DOHH2 (cell line): ENCODE data around the gene ALPG.
"Not testable (repeated sequence)": the region's sequence is repeated elsewhere in the genome, so short reads cannot be mapped to it uniquely, and the experiment has no call there.

Experiments used
- H3F3A ChIP-seq: fragments of 200-600 bp; sonication (generic), shearing (Covaris generic); 2 replicates; pipeline ENCODE4 v1.6.0; 2016; ENCODE audit warnings: antibody characterized with exemption, mild to moderate bottlenecking; ENCODE audit not compliant: control insufficient read depth, insufficient read depth
- H3K27ac ChIP-seq: fragments of 200-600 bp; sonication (generic); 2 replicates; pipeline ENCODE4 v1.5.1; 2014; ENCODE audit warnings: low read depth, mild to moderate bottlenecking, low read length, moderate library complexity
- H3K27me3 ChIP-seq: fragments of 200-600 bp; sonication (generic); 2 replicates; pipeline ENCODE4 v1.6.1; 2014; ENCODE audit warnings: mild to moderate bottlenecking, low read length, mixed read lengths; ENCODE audit not compliant: control insufficient read depth
- H3K36me3 ChIP-seq: fragments of 200-600 bp; sonication (generic); 2 replicates; pipeline ENCODE4 v1.6.1; 2014; ENCODE audit warnings: mild to moderate bottlenecking, low read length, moderate library complexity, mixed read lengths; ENCODE audit not compliant: control insufficient read depth
- H3K4me1 ChIP-seq: fragments of 200-600 bp; sonication (generic); 2 replicates; pipeline ENCODE4 v1.6.1; 2014; ENCODE audit warnings: mild to moderate bottlenecking, low read length, mixed read lengths; ENCODE audit not compliant: control insufficient read depth
- H3K4me2 ChIP-seq: fragments of 200-600 bp; sonication (generic); 2 replicates; pipeline ENCODE4 v1.6.0; 2014; ENCODE audit warnings: mild to moderate bottlenecking, low read length, moderate library complexity
- H3K4me3 ChIP-seq: fragments of 200-600 bp; sonication (generic); 2 replicates; pipeline ENCODE4 v1.5.1; 2014; ENCODE audit warnings: mild to moderate bottlenecking, low read length, mixed read lengths
- H3K79me2 ChIP-seq: fragments of 200-600 bp; sonication (generic); 2 replicates; pipeline ENCODE4 v1.6.1; 2014; ENCODE audit warnings: mild to moderate bottlenecking, low read length, mixed read lengths; ENCODE audit not compliant: control insufficient read depth
- H3K9me2 ChIP-seq: fragments of 200-600 bp; sonication (generic); replicated peaks from 2 replicates; pipeline ENCODE4 v1.6.1; 2014; ENCODE audit warnings: mild to moderate bottlenecking, low read length, mixed read lengths; ENCODE audit not compliant: control insufficient read depth
- H3K9me3 ChIP-seq: fragments of 200-600 bp; sonication (generic); 2 replicates; pipeline ENCODE4 v1.6.1; 2014; ENCODE audit warnings: antibody characterized with exemption, low read length, mixed read lengths; ENCODE audit not compliant: control insufficient read depth, insufficient read depth
- H4K20me1 ChIP-seq: fragments of 200-600 bp; sonication (generic); 2 replicates; pipeline ENCODE4 v1.6.0; 2014; ENCODE audit warnings: low read depth, mild to moderate bottlenecking, antibody characterized with exemption, low read length, moderate library complexity; ENCODE audit not compliant: control insufficient read depth, insufficient read depth
- CTCF ChIP-seq: fragments of 200-600 bp; sonication (generic); IDR thresholded peaks from one replicate; pipeline ENCODE4 v1.5.1; 2014; ENCODE audit warnings: antibody characterized with exemption, mild to moderate bottlenecking, low read depth, low read length; ENCODE audit not compliant: poor library complexity, severe bottlenecking
- EZH2phosphoT487 ChIP-seq: fragments of 200-600 bp; sonication (generic); IDR thresholded peaks from 2 replicates; pipeline ENCODE4 v1.6.1; 2017; ENCODE audit warnings: borderline replicate concordance, mild to moderate bottlenecking, antibody characterized with exemption, low read length, moderate library complexity, mixed read lengths

Gene ALPG

GRCh38 chr2:232444409-232445148 lies 37.9 kb downstream of the ALPG start:
- Histone ChIP-seq H3K9me3 (no peaks in the 10 kb centered on the region), H3K9me2 (no peaks in the 10 kb centered on the region), H3K27me3 (no peaks in the 10 kb centered on the region), H4K20me1 (no peaks in the 10 kb centered on the region), H3K79me2 (no peaks in the 10 kb centered on the region), H3K4me3 (no peak overlapping the region), H3K27ac (no peak overlapping the region), H3F3A (no peaks in the 10 kb centered on the region), H3K36me3 (no peaks in the 10 kb centered on the region), H3K4me1 (peaks cover 25% of the 10 kb centered on the region), H3K4me2 (no peak overlapping the region)
- TF ChIP-seq EZH2phosphoT487 (no peak), CTCF (peak; percentile 83)

- not testable (repeated sequence) for H3F3A ChIP-seq, H3K4me3 ChIP-seq, H3K27ac ChIP-seq, H3K27me3 ChIP-seq, H3K79me2 ChIP-seq, H3K36me3 ChIP-seq, H3K4me2 ChIP-seq, H3K9me2 ChIP-seq, H3K9me3 ChIP-seq, H4K20me1 ChIP-seq
- H3K4me1 ChIP-seq, result peaks cover 32% of the 10 kb centered on the region
These were observed 38.7 kb downstream of the ALPG start for GRCh38 chr2:232445149-232445885.

GRCh38 chr2:232446266-232446777 lies 39.7 kb downstream of the ALPG start:
- not testable (repeated sequence) for H3K9me3 ChIP-seq, H3K27me3 ChIP-seq, H3F3A ChIP-seq, H4K20me1 ChIP-seq, H3K9me2 ChIP-seq, H3K4me2 ChIP-seq, H3K27ac ChIP-seq, H3K79me2 ChIP-seq, H3K36me3 ChIP-seq, H3K4me3 ChIP-seq
- H3K4me1 ChIP-seq, result peaks cover 32% of the 10 kb centered on the region
- peak; percentile 39 for TF ChIP-seq CTCF

GRCh38 chr2:232447091-232447620 lies 40.5 kb downstream of the ALPG start:
- no peak for TF ChIP-seq EZH2phosphoT487
- no peak for TF ChIP-seq CTCF
- Histone ChIP-seq H3K4me2 (no peak overlapping the region), H3K4me3 (no peak overlapping the region), H3K4me1 (peaks cover 32% of the 10 kb centered on the region), H3F3A (no peaks in the 10 kb centered on the region), H3K27ac (no peak overlapping the region), H3K27me3 (no peaks in the 10 kb centered on the region), H4K20me1 (no peaks in the 10 kb centered on the region), H3K79me2 (no peaks in the 10 kb centered on the region), H3K9me2 (no peaks in the 10 kb centered on the region), H3K9me3 (no peaks in the 10 kb centered on the region), H3K36me3 (no peaks in the 10 kb centered on the region)
